C4-2B (cell line): ENCODE measurements around the gene RPL6.

ENCODE experiments used
- CTCF ChIP-seq: fragments of 450-650 bp; conservative IDR thresholded peaks from 2 replicates; pipeline ENCODE4 v1.5.1; 2017; ENCODE audit warnings: mild to moderate bottlenecking
- ZFX ChIP-seq: fragments of 450-650 bp; IDR thresholded peaks from 2 replicates; pipeline ENCODE4 v1.6.1; 2017

DNA sequence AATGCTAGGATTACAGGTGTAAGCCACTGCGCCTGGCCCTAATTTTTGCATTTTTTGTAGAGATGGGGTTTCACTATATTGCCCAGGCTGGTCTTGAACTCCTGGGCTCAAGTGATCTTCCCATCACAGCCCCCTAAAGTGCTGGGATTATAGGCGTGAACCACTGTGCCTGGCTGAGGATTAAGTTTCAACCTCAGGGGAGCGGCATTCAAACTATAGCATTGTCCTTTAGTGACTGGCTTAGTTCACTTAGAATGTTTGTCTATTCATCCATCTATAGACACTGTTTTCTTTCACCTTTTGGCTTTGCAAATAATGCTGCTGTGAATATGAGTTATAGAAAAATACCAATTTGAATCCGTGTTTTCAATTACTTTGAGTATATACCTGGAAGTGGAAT is 34.5 kb upstream of the RPL6 start:
- TF ChIP-seq CTCF: no peak
- no peak for TF ChIP-seq ZFX
